PC-3 (cell line): ENCODE results near the gene STK24. TPM values are rescaled to one million over a fixed set of nuclear protein-coding genes. Genes with fewer than 3 reads are reported as not detected.

ENCODE experiments used
- ATAC-seq: fragments of 200-7000 bp; cut with Tn5 transposase; 2 replicates; pipeline ENCODE4 v1.9.1; 2020; ENCODE audit warnings: mild to moderate bottlenecking, moderate library complexity
- BruUV-seq: library from RNA; stranded (reverse); fragments of 400-500 nt; replicated peaks from 2 replicates; lab custom pipeline; 2021; lab: Mats Ljungman, UMichigan
- CTCF ChIA-PET: fragments of 300-600 bp; sonication (Branson Sonifier 250); formaldehyde crosslinking; loops from one replicate; lab custom pipeline; 2022; ENCODE audit warnings: antibody characterized with exemption; lab: Charles Lee
- POLR2A ChIA-PET: fragments of 300-600 bp; sonication (Branson Sonifier 250); formaldehyde crosslinking; loops from one replicate; lab custom pipeline; 2022; ENCODE audit warnings: antibody characterized with exemption; ENCODE audit not compliant: unreplicated experiment; lab: Charles Lee
- DNase-seq: peaks from one replicate; pipeline ENCODE4 v3.0.0-alpha.2; 2015
- H2AFZ ChIP-seq: fragments of 300-600 bp; sonication (generic); 2 replicates; pipeline ENCODE4 v1.6.0; 2016; ENCODE audit warnings: antibody characterized with exemption, low read length
- H3F3A ChIP-seq: fragments of 300-600 bp; sonication (generic); one replicate; pipeline ENCODE4 v1.6.0; 2017; ENCODE audit warnings: antibody characterized with exemption, low read length, control low read depth, mild to moderate bottlenecking; ENCODE audit not compliant: unreplicated experiment
- H3K27ac ChIP-seq: fragments of 300-600 bp; sonication (generic); 2 replicates; pipeline ENCODE4 v1.5.1; 2016; ENCODE audit warnings: mild to moderate bottlenecking, low read length
- H3K27me3 ChIP-seq: fragments of 300-600 bp; sonication (generic); 2 replicates; pipeline ENCODE4 v1.6.1; 2016; ENCODE audit warnings: low read length, mixed read lengths
- H3K36me3 ChIP-seq: fragments of 300-600 bp; sonication (generic); 2 replicates; pipeline ENCODE4 v1.6.1; 2016; ENCODE audit warnings: low read depth, mixed run types, low read length, mixed read lengths
- H3K4me1 ChIP-seq: fragments of 300-600 bp; sonication (generic); 2 replicates; pipeline ENCODE4 v1.5.1; 2016; ENCODE audit warnings: low read length; ENCODE audit not compliant: insufficient read depth
- H3K4me2 ChIP-seq: fragments of 300-600 bp; sonication (generic); 2 replicates; pipeline ENCODE4 v1.6.0; 2016; ENCODE audit warnings: low read length
- H3K4me3 ChIP-seq: fragments of 300-600 bp; sonication (generic); 2 replicates; pipeline ENCODE4 v1.5.1; 2016; ENCODE audit warnings: mild to moderate bottlenecking, low read length, mixed read lengths
- H3K79me2 ChIP-seq: fragments of 300-600 bp; sonication (generic); 2 replicates; pipeline ENCODE4 v1.6.1; 2017; ENCODE audit warnings: low read length, mixed read lengths
- H3K9ac ChIP-seq: fragments of 300-600 bp; sonication (generic); 2 replicates; pipeline ENCODE4 v1.6.0; 2016; ENCODE audit warnings: mild to moderate bottlenecking, low read length
- H3K9me2 ChIP-seq: fragments of 300-600 bp; sonication (generic); replicated peaks from 2 replicates; pipeline ENCODE4 v1.6.1; 2016; ENCODE audit warnings: mixed run types, low read length, mixed read lengths
- H3K9me3 ChIP-seq: fragments of 300-600 bp; sonication (generic); 2 replicates; pipeline ENCODE4 v1.6.1; 2016; ENCODE audit warnings: low read length, mixed read lengths
- H4K20me1 ChIP-seq: fragments of 300-600 bp; sonication (generic); 2 replicates; pipeline ENCODE4 v1.6.1; 2016; ENCODE audit warnings: low read length, mixed read lengths
- EZH2 ChIP-seq: fragments of 300-600 bp; sonication (generic); IDR thresholded peaks from one replicate; pipeline ENCODE4 v1.6.1; 2017; ENCODE audit warnings: antibody characterized with exemption, mild to moderate bottlenecking, low read length; ENCODE audit not compliant: unreplicated experiment
- EZH2phosphoT487 ChIP-seq: fragments of 300-600 bp; sonication (generic); IDR thresholded peaks from 2 replicates; pipeline ENCODE4 v1.6.1; 2018; ENCODE audit warnings: mild to moderate bottlenecking, antibody characterized with exemption, low read length, borderline replicate concordance
- intact Hi-C: fragments of 100-400 bp; cut with micrococcal nuclease; formaldehyde crosslinking; loops from 2 replicates; pipeline ENCODE4 v1.9.0; 2023
- total RNA-seq: library from RNA; depleted of rRNA; stranded (reverse); fragments of >200 nt; gene quantifications from 2 replicates; pipeline ENCODE4 v1.2.3, GENCODE V29; 2014
- TF ChIP-seq, protein P1 (sequence below): fragments of 300-600 bp; sonication (generic); conservative IDR thresholded peaks from 2 replicates; pipeline ENCODE4 v1.5.1; 2017; ENCODE audit warnings: antibody characterized with exemption, low read depth, mild to moderate bottlenecking, low read length

STK24 gene
- total RNA-seq, 1 experiment from 2014 or later = 52.4 TPM

DNA sequence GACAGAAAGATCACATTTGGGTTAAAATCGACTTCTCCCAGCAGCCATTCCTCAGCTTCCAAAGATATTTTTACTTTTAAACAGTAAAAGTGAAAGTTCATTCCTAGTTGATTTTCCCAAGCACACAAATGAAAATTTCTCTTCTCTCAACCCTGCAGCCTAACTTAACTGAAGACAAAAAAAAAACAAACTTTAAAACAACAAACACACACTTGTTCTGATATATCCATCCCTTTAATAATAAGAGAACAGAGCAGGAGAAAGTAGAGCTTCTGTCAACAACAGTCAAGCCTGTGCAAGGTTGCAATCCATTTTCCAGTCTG lies 72.9 kb downstream of the STK24 start:
- ChIA-PET CTCF (no interaction called here), POLR2A (no interaction called here)
- no peaks in the 10 kb centered on the region for H4K20me1 ChIP-seq
- H3K9me3 ChIP-seq = no peaks in the 10 kb centered on the region
- H3F3A ChIP-seq = peaks cover 5% of the 10 kb centered on the region
- DNase-seq (no peak), ATAC-seq (no peak)
- TF ChIP-seq EZH2 (no peak), EZH2phosphoT487 (no peak)
- TF ChIP-seq, protein P1, sequence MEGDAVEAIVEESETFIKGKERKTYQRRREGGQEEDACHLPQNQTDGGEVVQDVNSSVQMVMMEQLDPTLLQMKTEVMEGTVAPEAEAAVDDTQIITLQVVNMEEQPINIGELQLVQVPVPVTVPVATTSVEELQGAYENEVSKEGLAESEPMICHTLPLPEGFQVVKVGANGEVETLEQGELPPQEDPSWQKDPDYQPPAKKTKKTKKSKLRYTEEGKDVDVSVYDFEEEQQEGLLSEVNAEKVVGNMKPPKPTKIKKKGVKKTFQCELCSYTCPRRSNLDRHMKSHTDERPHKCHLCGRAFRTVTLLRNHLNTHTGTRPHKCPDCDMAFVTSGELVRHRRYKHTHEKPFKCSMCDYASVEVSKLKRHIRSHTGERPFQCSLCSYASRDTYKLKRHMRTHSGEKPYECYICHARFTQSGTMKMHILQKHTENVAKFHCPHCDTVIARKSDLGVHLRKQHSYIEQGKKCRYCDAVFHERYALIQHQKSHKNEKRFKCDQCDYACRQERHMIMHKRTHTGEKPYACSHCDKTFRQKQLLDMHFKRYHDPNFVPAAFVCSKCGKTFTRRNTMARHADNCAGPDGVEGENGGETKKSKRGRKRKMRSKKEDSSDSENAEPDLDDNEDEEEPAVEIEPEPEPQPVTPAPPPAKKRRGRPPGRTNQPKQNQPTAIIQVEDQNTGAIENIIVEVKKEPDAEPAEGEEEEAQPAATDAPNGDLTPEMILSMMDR = no peak
- no peak overlapping the region for H3K9ac ChIP-seq
- peaks cover 20% of the 10 kb centered on the region for H3K4me1 ChIP-seq
- no peaks in the 10 kb centered on the region for H3K9me2 ChIP-seq
- no peak overlapping the region for H2AFZ ChIP-seq
- H3K27ac ChIP-seq = no peak overlapping the region
- intact Hi-C loops = no loop called here
- H3K79me2 ChIP-seq = peaks cover 84% of the 10 kb centered on the region
- no peak overlapping the region for H3K4me3 ChIP-seq
- no peaks in the 10 kb centered on the region for H3K27me3 ChIP-seq
- no peak overlapping the region for H3K4me2 ChIP-seq
- peaks cover 6% of the 10 kb centered on the region; the same call in 1 of the 2 replicates for H3K36me3 ChIP-seq
- no TSS peak for BruUV-seq

DNA sequence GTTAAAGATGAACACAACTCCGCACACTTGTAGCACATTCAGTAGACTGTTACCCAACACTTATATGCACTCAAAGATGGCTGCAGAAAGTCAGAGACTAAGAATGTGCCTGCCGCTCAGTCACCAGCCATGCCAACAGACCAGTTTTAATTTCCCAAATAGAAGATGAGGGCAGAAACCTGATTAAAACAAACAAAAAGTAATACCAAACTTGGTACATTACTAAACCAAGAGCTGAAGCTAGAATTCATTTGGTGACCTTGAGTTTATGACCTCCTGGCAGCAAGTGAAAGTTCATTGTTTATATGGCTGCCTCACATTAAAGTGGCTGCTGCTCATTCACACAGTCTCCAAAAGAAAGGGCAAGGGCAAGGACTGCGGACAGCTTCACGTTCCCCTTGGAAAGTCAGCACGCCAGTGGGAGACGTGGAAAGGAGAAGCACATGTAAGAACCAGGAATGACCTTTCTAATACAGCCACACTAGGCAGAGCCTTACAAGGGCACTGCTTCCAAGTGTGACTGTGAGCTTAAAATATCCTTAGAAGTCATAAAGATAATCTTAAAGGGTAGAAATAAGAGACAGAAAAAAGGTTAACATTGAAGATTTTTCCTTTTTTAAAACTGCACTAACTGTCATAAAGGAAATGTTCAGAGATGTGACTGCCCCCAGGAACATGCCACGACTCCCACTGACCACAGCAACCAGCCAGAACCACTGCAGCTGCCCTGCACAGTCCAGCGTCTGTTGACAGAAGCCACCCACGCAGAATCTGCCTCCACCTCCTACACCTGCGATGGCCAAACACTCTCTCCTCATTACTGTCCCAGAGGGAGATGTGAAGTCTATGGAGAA lies 73.5 kb downstream of the STK24 start:
- Histone ChIP-seq H3K9ac (no peak overlapping the region), H3K27ac (no peak overlapping the region), H4K20me1 (no peaks in the 10 kb centered on the region), H3K9me3 (no peaks in the 10 kb centered on the region), H3K36me3 (peaks cover 2% of the 10 kb centered on the region; the same call in 1 of the 2 replicates), H3F3A (no peaks in the 10 kb centered on the region), H3K4me2 (no peak overlapping the region), H3K4me1 (peaks cover 14% of the 10 kb centered on the region), H3K4me3 (no peak overlapping the region), H3K9me2 (no peaks in the 10 kb centered on the region), H2AFZ (no peak overlapping the region), H3K79me2 (peaks cover 78% of the 10 kb centered on the region), H3K27me3 (no peaks in the 10 kb centered on the region)
- ATAC-seq (no peak), DNase-seq (no peak)
- intact Hi-C loops = no loop called here
- TF ChIP-seq, protein P1 = no peak
- TF ChIP-seq EZH2phosphoT487 (no peak), EZH2 (no peak)
- POLR2A ChIA-PET = no interaction called here
- BruUV-seq = no TSS peak
- CTCF ChIA-PET = no interaction called here

DNA sequence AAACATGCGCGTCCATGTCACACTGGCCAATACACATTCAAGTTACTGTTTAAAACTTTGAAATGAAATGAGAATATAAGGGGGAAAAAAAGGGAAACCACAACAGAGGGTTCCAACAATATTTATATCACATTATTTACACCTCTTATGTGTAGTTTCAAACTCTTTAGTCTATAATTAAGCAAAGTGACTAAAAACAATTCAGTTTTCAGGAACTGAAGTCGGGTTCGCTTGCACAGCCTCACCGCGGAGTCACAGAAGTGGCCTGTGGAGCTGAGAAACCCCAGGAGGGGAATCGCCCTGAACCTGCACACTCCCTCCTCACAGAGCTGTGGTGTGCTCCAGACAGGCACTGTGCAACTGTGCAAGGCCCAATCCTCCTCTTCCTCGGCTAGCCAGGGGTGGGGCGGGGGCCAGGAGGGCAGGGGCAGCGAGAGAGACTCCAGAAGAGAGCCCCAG lies 75.9 kb downstream of the STK24 start:
- TF ChIP-seq EZH2phosphoT487 (no peak), EZH2 (no peak)
- TF ChIP-seq, protein P1 = no peak
- H3K9me3 ChIP-seq = no peaks in the 10 kb centered on the region
- no peak overlapping the region for H2AFZ ChIP-seq
- peaks cover 75% of the 10 kb centered on the region for H3K79me2 ChIP-seq
- intact Hi-C loops = no loop called here
- H3K27ac ChIP-seq = no peak overlapping the region
- ChIA-PET POLR2A (no interaction called here), CTCF (no interaction called here)
- BruUV-seq = no TSS peak
- H3K4me1 ChIP-seq = no peaks in the 10 kb centered on the region
- H4K20me1 ChIP-seq = no peaks in the 10 kb centered on the region
- no peak overlapping the region for H3K4me2 ChIP-seq
- H3K4me3 ChIP-seq = no peak overlapping the region
- no peaks in the 10 kb centered on the region for H3K9me2 ChIP-seq
- peaks cover 2% of the 10 kb centered on the region; the same call in 1 of the 2 replicates for H3K36me3 ChIP-seq
- no peaks in the 10 kb centered on the region for H3K27me3 ChIP-seq
- DNase-seq = no peak
- no peak for ATAC-seq
- H3F3A ChIP-seq = no peaks in the 10 kb centered on the region
- no peak overlapping the region for H3K9ac ChIP-seq
